B cell (primary cell): ENCODE data around the gene RASL11A. TPM values are rescaled to one million over a fixed set of nuclear protein-coding genes. Genes with fewer than 3 reads are reported as not detected.
"Not testable (repeated sequence)": the region's sequence is repeated elsewhere in the genome, so short reads cannot be mapped to it uniquely, and the experiment has no call there.

Source experiments
- ATAC-seq: fragments of 200-7000 bp; cut with Tn5 transposase; one replicate; pipeline ENCODE4 v1.10.0; 2021; ENCODE audit warnings: low read depth, mild to moderate bottlenecking, moderate number of reproducible peaks, moderate library complexity
- CTCF ChIA-PET: fragments of 350-600 bp; sonication (Branson Sonifier 250); formaldehyde crosslinking; loops from one replicate; lab custom pipeline; 2021; ENCODE audit warnings: antibody characterized with exemption, inconsistent platforms; lab: Charles Lee
- POLR2A ChIA-PET: fragments of 350-600 bp; sonication (Branson Sonifier 250); formaldehyde crosslinking; loops from one replicate; lab custom pipeline; 2021; ENCODE audit warnings: antibody characterized with exemption; lab: Charles Lee
- DNase-seq: peaks from one replicate; pipeline ENCODE4 v3.0.0; 2013
- H2AFZ ChIP-seq: 2 replicates; pipeline ENCODE4 v1.6.1; 2012; ENCODE audit warnings: mild to moderate bottlenecking, low read depth, low read length; ENCODE audit not compliant: insufficient read depth, poor library complexity, severe bottlenecking
- H3K27ac ChIP-seq, 2 donors: 1 replicate in 1 of 2; 2 replicates in 1 of 2; pipeline ENCODE4 v1.5.1; 2012 to 2013; ENCODE audit warnings: low read length in 2 of 2, mild to moderate bottlenecking in 2 of 2, moderate library complexity in 1 of 2
- H3K27me3 ChIP-seq, 4 experiments: fragments of 200-600 bp in 1 of 4; sonication (generic) in 1 of 4; replicated peaks in 1 of 4; 1 replicate in 2 of 4; 2 replicates in 2 of 4; pipeline versions ENCODE4 v1.6.1 to v1.7.0; 2013 to 2016; ENCODE audit warnings: low read length in 3 of 4, mild to moderate bottlenecking in 2 of 4, mixed read lengths in 1 of 4, moderate library complexity in 1 of 4; ENCODE audit not compliant: insufficient read depth in 4 of 4, control insufficient read depth in 3 of 4; ENCODE audit errors: control extremely low read depth in 1 of 4
- H3K36me3 ChIP-seq, 2 experiments: replicated peaks in 1 of 2; 1 replicate in 1 of 2; 2 replicates in 1 of 2; pipeline versions ENCODE4 v1.6.1 to v1.7.1; 2013; ENCODE audit warnings: low read length in 1 of 2; ENCODE audit not compliant: insufficient read depth in 2 of 2, control insufficient read depth in 1 of 2; ENCODE audit errors: control extremely low read depth in 1 of 2, extremely low read depth in 1 of 2
- H3K4me1 ChIP-seq, 2 donors: fragments of 200-600 bp in 1 of 2; sonication (generic) in 1 of 2; 1 replicate in 1 of 2; 2 replicates in 1 of 2; pipeline versions ENCODE4 v1.5.1 to v1.6.1; 2013 to 2017; ENCODE audit warnings: low read length in 2 of 2; ENCODE audit not compliant: control insufficient read depth in 2 of 2, insufficient read depth in 2 of 2
- H3K4me2 ChIP-seq: replicated peaks from 2 replicates; pipeline ENCODE3; 2012; ENCODE audit warnings: mild to moderate bottlenecking, low read depth, low read length; ENCODE audit not compliant: poor library complexity, severe bottlenecking
- H3K4me3 ChIP-seq, 5 experiments: fragments of 200-600 bp in 1 of 5; sonication (generic) in 1 of 5; 1 replicate in 3 of 5; 2 replicates in 2 of 5; pipeline versions ENCODE4 v1.5.1 to v1.7.0; 2011 to 2016; ENCODE audit warnings: low read length in 4 of 5, mild to moderate bottlenecking in 4 of 5, low read depth in 2 of 5, control low read depth in 1 of 5, moderate library complexity in 1 of 5; ENCODE audit not compliant: insufficient read depth in 1 of 5; ENCODE audit errors: control extremely low read depth in 1 of 5, extremely low read depth in 1 of 5
- H3K79me2 ChIP-seq: fragments of 200-600 bp; sonication (generic); one replicate; pipeline ENCODE4 v1.6.0; 2016; ENCODE audit warnings: low read length; ENCODE audit not compliant: control insufficient read depth, insufficient read depth
- H3K9ac ChIP-seq: fragments of 200-600 bp; sonication (generic); 2 replicates; pipeline ENCODE4 v1.6.1; 2017; ENCODE audit warnings: mild to moderate bottlenecking, low read length, moderate library complexity
- H3K9me3 ChIP-seq, 3 donors: one replicate each; pipeline versions ENCODE4 v1.6.1 to v1.7.1; 2013; ENCODE audit warnings: low read length in 2 of 3; ENCODE audit not compliant: control insufficient read depth in 2 of 3, insufficient read depth in 1 of 3; ENCODE audit errors: control extremely low read depth in 1 of 3
- H4K20me1 ChIP-seq: 2 replicates; pipeline ENCODE4 v1.6.0; 2012; ENCODE audit warnings: mild to moderate bottlenecking, low read length; ENCODE audit not compliant: insufficient read depth, control insufficient read depth, poor library complexity, severe bottlenecking
- H3K27ac Mint-ChIP-seq: one replicate; pipeline ENCODE4 v1.8.0; 2021; ENCODE audit warnings: mixed read lengths
- H3K27me3 Mint-ChIP-seq: one replicate; pipeline ENCODE4 v1.8.0; 2021; ENCODE audit warnings: mixed read lengths
- H3K4me1 Mint-ChIP-seq: one replicate; pipeline ENCODE4 v1.8.0; 2021; ENCODE audit warnings: mixed read lengths
- H3K4me3 Mint-ChIP-seq: one replicate; pipeline ENCODE4 v1.8.0; 2021; ENCODE audit warnings: mixed read lengths
- H3K9me3 Mint-ChIP-seq: one replicate; pipeline ENCODE4 v1.8.0; 2022; ENCODE audit warnings: mixed read lengths; ENCODE audit not compliant: insufficient read depth
- CTCF ChIP-seq: fragments of 200-600 bp; IDR thresholded peaks from one replicate; pipeline ENCODE4 v1.8.0; 2022; ENCODE audit warnings: antibody characterized with exemption, mild to moderate bottlenecking
- EZH2 ChIP-seq: IDR thresholded peaks from 2 replicates; pipeline ENCODE4 v1.6.1; 2012; ENCODE audit warnings: borderline replicate concordance, low read depth, mild to moderate bottlenecking, moderate library complexity, low read length; ENCODE audit not compliant: insufficient read depth, poor library complexity, severe bottlenecking
- WGBS: methylation state at CpG from one replicate; pipeline ENCODE4 v1.1.5; 2013; ENCODE audit warnings: missing lambda C conversion rate; ENCODE audit not compliant: insufficient coverage; 5-methylcytosine and 5-hydroxymethylcytosine counted together
- intact Hi-C: fragments of 100-400 bp; cut with micrococcal nuclease; formaldehyde crosslinking; loops from one replicate; pipeline ENCODE4 v1.10.0; 2022
- polyA plus RNA-seq: library from polyadenylated mRNA; depleted of rRNA; stranded (reverse); fragments of >200 nt; gene quantifications from 2 replicates; pipeline ENCODE4 v1.2.3, GENCODE V29; 2012
- small RNA-seq: library from RNA; depleted of rRNA; stranded (forward); fragments of <200 nt; gene quantifications from one replicate; pipeline ENCODE3, GENCODE V24; 2012; ENCODE audit warnings: low replicate concordance, low read depth; ENCODE audit not compliant: insufficient read length
- total RNA-seq, 2 donors: library from RNA; stranded (reverse); fragments of 120-200 nt in 1 of 2; gene quantifications; 1 replicate in 1 of 2; 2 replicates in 1 of 2; pipeline versions ENCODE4 v1.2.3 to v1.2.4, GENCODE V29; 2013 to 2022

RASL11A gene
- total and polyA plus RNA-seq, 2 donors (not counting 1 experiment from before 2014, with no cell fraction given), result 0.89 to 4.8 TPM

- Histone ChIP-seq H3K27me3 (peaks cover 0 to 7% (median under 1%) of the 10 kb centered on the region in 4 experiments), H3K4me3 (no peak overlapping the region), H3K9me3 (no peaks in the 10 kb centered on the region), H3K36me3 (no peaks in the 10 kb centered on the region), H3K4me1 (no peaks in the 10 kb centered on the region), H3K27ac (no peak overlapping the region), H3K4me2 (no peak overlapping the region), H2AFZ (no peak overlapping the region), H3K9ac (no peak overlapping the region), H3K79me2 (no peaks in the 10 kb centered on the region), H4K20me1 (no peaks in the 10 kb centered on the region)
- TF ChIP-seq CTCF (no peak), EZH2 (no peak)
- no peaks in the 10 kb centered on the region for H3K9me3 Mint-ChIP-seq
- H3K4me1 Mint-ChIP-seq, result no peaks in the 10 kb centered on the region
- DNase-seq, result no peak
- POLR2A ChIA-PET, result no interaction called here
- H3K4me3 Mint-ChIP-seq, result no peak overlapping the region
- WGBS, result 76% methylated on average over 6 of the region's 8 CpGs
- intact Hi-C loops, result no loop called here
- CTCF ChIA-PET, result no interaction called here
- H3K27ac Mint-ChIP-seq, result no peak overlapping the region
- ATAC-seq, result no peak
- peaks cover 23% of the 10 kb centered on the region for H3K27me3 Mint-ChIP-seq
Measured at GRCh38 chr13:27321468-27322431, 51.1 kb downstream of the RASL11A start.

GRCh38 chr13:27322443-27322842 is 51.8 kb downstream of the RASL11A start:
- H3K4me2 ChIP-seq, H3K27ac Mint-ChIP-seq, H3K4me1 ChIP-seq, H3K9me3 Mint-ChIP-seq, POLR2A ChIA-PET, H3K4me3 Mint-ChIP-seq, H2AFZ ChIP-seq, H3K9me3 ChIP-seq, H3K4me3 ChIP-seq, intact Hi-C loops, H3K27me3 ChIP-seq, H3K27ac ChIP-seq, H3K36me3 ChIP-seq, H3K9ac ChIP-seq, H4K20me1 ChIP-seq, H3K79me2 ChIP-seq, CTCF ChIA-PET, H3K4me1 Mint-ChIP-seq, ATAC-seq, DNase-seq: not testable (repeated sequence)
- peaks cover 21% of the 10 kb centered on the region for H3K27me3 Mint-ChIP-seq
- 87% methylated on average over 5 of the region's 6 CpGs for WGBS

Small RNA genes within 50 kb of the gene (small RNA-seq; reads per million reads assigned to genes)
- gene SNORA27 (not detected), gene SNORD102 (not detected)

Other genes with a start within 250 kb of the RASL11A start
- gene USP12, start 99.0 kb upstream of the RASL11A start, total RNA-seq, result 46.3 and 48.8 TPM in 2 replicates
- 21.7 and 30.3 TPM in 2 replicates for gene USP12, start 99.0 kb upstream of the RASL11A start, polyA plus RNA-seq
- 1,840 and 1,937 TPM in 2 replicates for gene RPL21, start 19.3 kb upstream of the RASL11A start, total RNA-seq
- 1,995 and 2,245 TPM in 2 replicates for gene RPL21, start 19.3 kb upstream of the RASL11A start, polyA plus RNA-seq
- gene GTF3A, start 153.8 kb downstream of the RASL11A start, total RNA-seq, result 114 and 122 TPM in 2 replicates
- gene GTF3A, start 153.8 kb downstream of the RASL11A start, polyA plus RNA-seq, result 158 and 169 TPM in 2 replicates
- gene MTIF3, start 179.7 kb downstream of the RASL11A start, total RNA-seq, result 78.1 and 86.8 TPM in 2 replicates
- 94.8 and 171 TPM in 2 replicates for gene MTIF3, start 179.7 kb downstream of the RASL11A start, polyA plus RNA-seq